Germinal center (tissue), 1 donor: Measurements from ENCODE around the gene EPHX1.
"Not testable (repeated sequence)": the region's sequence is repeated elsewhere in the genome, so short reads cannot be mapped to it uniquely, and the experiment has no call there.

Experiments
- DNase-seq: peaks from one replicate; pipeline ENCODE4 v3.0.0; 2012; ENCODE audit warnings: mixed read lengths, low spot score

Gene EPHX1

GRCh38 chr1:225809842-225810578 is at the start of gene EPHX1:
Gene EPHX1 (plus strand): TSS chr1:225810124. CDS start chr1:225828730, 18,606 bp downstream.
- DNase-seq, result peak; percentile 74

GRCh38 chr1:225760531-225760930 is 49.4 kb upstream of the EPHX1 start:
- no peak for DNase-seq

GRCh38 chr1:225761395-225761794 is 48.5 kb upstream of the EPHX1 start:
- DNase-seq, result not testable (repeated sequence)

- DNase-seq, result no peak
Measured at GRCh38 chr1:225762002-225762441, 47.9 kb upstream of the EPHX1 start.

GRCh38 chr1:225762444-225762843 is 47.5 kb upstream of the EPHX1 start:
- DNase-seq, result no peak

GRCh38 chr1:225763716-225764548 is 46.0 kb upstream of the EPHX1 start:
- no peak for DNase-seq

GRCh38 chr1:225765982-225766674 is 43.8 kb upstream of the EPHX1 start:
- no peak for DNase-seq

- DNase-seq, result no peak
Measured at GRCh38 chr1:225766967-225767633, 42.8 kb upstream of the EPHX1 start.

GRCh38 chr1:225767634-225768540 is 42.0 kb upstream of the EPHX1 start:
- no peak for DNase-seq

- DNase-seq, result no peak
Measured at GRCh38 chr1:225768662-225769426, 41.1 kb upstream of the EPHX1 start.

- no peak for DNase-seq
Measured at GRCh38 chr1:225769687-225770086, 40.2 kb upstream of the EPHX1 start.

- DNase-seq, result no peak
Measured at GRCh38 chr1:225770561-225771248, 39.2 kb upstream of the EPHX1 start.

GRCh38 chr1:225771661-225772322 is 38.1 kb upstream of the EPHX1 start:
- DNase-seq, result no peak

GRCh38 chr1:225772323-225772768 is 37.6 kb upstream of the EPHX1 start:
- peak; percentile 30 for DNase-seq

GRCh38 chr1:225772848-225773247 is 37.1 kb upstream of the EPHX1 start:
- no peak for DNase-seq

GRCh38 chr1:225774281-225775147 is 35.4 kb upstream of the EPHX1 start:
- no peak for DNase-seq

- DNase-seq, result no peak
Measured at GRCh38 chr1:225776294-225776693, 33.6 kb upstream of the EPHX1 start.

- no peak for DNase-seq
Measured at GRCh38 chr1:225777058-225777582, 32.8 kb upstream of the EPHX1 start.
